GM21576 (cell line): ENCODE data around the gene CTSA.

Experiments used
- ATAC-seq: cut with Tn5 transposase; IDR thresholded peaks from one replicate; pipeline ENCODE4 v1.9.1; 2021; ENCODE audit warnings: mild to moderate bottlenecking, moderate library complexity; ENCODE audit not compliant: unreplicated experiment

CTSA gene

DNA sequence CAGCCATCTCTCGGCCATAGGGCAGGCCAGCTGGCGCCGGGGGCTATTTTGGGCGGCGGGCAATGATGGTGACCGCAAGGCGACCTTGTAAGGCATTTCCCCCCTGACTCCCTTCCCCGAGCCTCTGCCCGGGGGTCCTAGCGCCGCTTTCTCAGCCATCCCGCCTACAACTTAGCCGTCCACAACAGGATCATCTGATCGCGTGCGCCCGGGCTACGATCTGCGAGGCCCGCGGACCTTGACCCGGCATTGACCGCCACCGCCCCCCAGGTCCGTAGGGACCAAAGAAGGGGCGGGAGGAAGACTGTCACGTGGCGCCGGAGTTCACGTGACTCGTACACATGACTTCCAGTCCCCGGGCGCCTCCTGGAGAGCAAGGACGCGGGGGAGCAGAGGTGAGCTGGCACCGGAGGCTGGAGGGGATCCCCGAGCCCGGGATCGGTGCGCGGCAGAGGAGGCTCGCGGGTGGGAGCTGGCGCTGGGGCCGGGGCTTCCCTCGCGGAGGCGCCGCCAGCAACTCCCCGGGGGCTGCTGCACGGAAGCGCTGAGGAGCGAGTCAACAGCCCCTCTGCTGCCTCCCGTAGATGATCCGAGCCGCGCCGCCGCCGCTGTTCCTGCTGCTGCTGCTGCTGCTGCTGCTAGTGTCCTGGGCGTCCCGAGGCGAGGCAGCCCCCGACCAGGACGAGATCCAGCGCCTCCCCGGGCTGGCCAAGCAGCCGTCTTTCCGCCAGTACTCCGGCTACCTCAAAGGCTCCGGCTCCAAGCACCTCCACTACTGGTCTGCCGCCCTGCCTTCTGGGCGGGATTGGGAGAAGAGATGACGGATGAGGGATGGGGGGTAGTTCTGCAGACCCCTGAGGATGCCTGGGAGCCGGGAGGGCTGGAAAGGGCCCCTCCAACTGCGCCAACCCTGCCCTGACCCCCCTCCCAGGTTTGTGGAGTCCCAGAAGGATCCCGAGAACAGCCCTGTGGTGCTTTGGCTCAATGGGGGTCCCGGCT, at the start of gene CTSA, which contains the start of gene NEURL2:
CTSA (plus strand) TSS at position 351 of the 999 bp plus-strand sequence; CDS start at position 585, 234 bp downstream.
NEURL2 (minus strand) TSS at position 224 of the 999 bp plus-strand sequence; CDS start at position 7, 217 bp downstream.
- peak; percentile 72 for ATAC-seq

DNA sequence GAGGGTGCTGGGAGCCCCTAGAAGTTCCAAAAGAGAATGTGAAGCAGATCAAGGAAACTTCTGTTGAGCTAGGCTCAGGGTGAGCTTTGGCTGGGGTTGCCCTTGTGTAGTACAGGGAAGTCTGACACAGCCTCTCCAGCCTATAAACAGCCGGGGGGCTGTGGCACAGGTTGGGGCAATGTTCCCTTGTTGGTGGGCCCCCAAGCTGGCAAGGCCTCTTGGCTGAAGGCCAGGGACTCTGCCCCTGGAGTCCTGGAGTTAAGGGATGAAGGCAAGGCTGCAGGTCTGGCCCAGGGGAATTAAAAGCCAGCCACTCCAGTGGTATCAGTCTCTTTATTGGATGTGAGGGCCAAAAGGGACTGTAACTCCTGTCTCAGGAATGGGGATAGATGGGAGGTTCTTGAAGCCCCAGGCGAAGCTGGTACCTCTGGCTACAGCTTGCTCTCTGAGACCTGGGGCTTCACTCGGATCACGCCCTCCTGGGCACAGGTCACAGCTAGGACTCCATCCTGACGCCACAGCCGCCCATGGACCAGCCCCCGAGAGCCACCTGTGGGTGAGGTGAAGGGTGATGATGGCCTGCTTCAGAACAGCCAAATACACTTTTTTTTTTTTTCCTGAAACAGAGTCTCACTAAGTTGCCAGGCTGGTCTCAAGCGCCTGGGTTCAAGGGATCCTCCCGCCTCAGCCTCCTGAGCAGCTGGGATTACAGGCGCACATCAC, 49.6 kb upstream of the CTSA start:
- no peak for ATAC-seq

DNA sequence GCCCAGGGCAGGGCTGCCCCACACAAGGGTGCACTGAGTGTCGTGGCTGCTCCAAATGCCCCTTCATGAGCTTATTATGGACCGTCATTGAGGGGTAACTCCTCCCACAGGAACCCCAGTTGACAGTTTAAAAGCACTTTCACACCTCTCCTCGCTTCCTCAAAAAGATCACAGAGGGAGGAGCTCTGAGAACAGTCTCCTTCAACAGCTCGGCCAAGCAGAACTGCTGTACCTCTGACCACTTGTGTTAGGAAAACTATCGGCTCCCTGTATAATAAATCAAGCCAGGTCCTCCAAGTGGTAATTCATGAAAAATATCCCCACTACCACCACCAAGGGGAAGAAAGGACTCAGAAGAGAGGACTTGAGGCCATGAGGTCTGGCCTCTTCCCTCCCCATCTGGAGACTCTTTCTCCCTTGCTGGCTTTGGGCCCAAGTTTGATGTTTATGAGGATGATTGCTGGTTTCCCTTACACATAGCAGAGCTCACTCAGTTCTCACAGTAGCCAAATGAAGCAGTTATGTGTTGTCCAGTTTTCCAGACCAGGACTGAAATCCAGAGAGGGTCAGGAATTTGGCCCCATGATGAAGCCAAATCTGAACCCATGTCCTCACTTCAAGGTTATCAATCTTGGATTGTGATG, 48.8 kb upstream of the CTSA start:
- ATAC-seq, result no peak

DNA sequence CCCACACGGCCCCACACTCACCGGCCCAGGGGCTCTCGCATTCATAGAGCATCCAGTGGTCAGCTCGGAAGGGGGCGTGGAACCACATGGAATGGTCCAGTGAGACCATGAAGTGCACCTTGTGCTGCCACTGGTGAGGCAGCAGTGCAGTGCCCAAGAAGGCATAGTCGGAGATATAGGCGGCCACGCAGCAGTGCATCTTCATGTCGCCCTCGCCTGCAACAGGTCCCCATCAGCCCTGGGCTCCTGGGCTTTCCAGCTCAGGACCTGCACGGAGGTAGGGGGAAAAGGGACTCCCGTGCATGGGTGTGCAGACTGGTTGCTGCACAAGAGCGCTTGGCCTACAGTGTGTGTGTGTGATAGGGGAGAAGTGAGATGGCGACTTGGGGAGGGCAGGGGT, 47.6 kb upstream of the CTSA start:
- ATAC-seq, result no peak

DNA sequence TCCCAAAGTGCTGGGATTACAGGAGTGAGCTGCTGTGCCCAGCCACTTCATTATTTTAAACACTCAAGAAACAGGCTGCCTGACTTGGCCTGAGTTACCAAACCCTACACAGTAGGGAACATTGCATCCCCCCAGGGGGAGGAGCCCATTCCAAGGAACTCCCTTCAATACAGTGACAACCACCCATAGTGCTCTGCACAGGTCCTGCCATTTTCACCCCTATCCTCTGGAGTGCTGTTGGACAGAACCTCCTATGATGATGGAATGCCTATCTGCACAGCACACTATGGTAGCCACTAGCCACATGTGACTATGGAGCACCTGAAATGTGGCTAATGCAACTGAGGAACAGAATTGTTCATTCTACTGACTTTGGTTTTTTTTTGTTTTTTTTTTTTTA, 45.7 kb upstream of the CTSA start:
- ATAC-seq, result no peak

DNA sequence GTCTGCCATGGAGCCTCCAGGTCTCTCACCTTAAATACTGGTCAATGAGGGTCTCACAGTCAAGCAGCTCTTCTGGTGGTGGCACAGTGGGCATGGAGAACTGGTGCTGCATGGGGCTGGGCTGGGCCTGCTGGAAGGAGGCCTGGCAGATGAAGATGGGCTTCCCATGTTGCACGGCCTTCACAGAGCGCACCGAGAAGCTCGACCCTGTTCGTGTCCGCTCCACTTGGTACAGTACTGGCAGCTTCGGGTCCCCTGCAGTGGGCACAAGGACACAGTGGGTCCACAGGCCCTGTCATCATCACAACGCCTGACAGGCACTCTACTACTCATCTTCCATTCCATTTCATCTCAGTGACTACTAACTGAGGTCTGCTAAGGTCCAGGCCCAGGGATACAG, 42.7 kb upstream of the CTSA start:
- no peak for ATAC-seq

DNA sequence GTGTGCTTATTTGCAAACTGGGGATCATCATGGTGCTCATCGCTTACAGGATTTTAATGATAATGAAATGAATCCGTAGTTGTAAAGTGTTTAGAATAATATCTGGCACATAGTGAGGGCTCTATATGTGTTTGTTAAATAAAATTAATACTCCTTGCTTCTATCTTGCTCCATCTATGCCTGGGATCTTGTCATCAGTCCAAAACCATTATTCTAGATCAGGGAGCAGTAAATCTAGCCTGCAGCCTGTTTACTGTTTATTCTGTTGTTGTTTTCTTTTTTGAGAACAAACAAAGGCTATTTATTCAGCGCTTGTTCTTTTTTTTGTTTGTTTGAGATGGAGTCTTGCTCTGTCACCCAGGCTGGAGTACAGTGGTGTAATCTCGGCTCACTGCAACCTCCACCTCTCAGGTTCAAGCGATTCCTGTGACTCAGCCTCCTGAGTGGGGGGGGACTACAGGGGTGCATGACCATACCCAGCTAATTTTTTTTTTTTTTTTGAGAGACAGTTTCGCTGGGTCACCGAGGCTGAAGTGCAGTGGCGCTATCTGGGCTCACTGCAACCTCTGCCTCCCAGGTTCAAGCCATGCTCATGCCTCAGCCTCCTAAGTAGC, 42.1 kb upstream of the CTSA start:
- no peak for ATAC-seq

DNA sequence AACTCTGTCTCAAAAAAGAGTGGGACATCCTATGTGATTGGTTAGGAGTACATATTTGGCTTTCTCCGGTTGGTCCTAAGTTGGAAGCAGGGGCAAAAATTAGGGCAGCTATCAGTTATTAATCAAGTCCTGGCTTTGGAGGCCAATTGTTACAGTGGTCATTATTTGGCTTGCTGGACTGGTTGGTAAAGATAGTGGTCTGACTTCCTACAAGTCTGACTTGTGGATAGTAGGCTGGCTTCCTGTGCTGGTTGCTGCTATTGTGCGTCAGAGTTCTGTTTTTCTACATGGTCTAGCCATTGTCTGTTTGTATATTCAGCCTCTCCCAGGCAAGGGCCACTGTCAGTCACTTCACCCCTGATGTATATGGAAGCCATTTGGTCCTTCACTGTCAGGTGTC, 40.9 kb upstream of the CTSA start:
- ATAC-seq, result no peak

DNA sequence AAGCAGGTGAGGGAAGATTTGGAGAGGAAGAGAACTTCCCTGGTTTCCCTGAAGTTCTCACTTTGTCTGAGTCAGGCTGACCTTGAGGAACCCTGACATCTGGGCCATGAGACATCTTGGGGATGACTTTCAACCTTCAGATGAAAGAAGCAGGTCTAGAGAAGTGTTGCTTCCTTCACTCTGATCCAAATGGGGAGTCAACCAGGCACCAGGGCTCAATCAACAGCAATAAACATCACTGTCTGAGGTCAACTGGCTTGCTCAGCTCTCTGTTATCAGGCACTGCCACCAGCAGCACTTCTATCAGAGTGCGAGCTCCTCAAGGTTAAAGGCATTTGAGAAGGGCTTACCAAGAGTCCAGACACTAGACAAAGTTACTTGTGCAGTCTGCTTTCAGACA, 40.2 kb upstream of the CTSA start:
- ATAC-seq, result no peak

DNA sequence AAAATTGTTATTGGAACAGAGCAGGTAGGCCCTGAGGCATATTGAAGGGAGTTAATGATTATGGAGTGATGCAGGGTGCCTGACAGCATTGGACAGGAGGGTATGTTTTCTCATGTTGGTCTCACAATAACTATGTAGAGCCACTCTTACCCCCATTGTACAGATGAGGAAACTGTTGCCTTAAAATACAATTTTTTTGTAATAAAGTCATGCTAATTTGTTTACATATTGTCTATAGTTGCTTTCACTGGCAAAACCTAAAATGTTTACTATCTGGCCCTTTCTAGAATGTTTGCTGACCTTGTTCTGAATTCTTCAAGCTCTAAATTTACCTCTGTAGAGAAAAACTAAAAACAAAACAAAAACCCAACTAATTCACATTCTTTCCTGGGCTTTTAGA, 39.6 kb upstream of the CTSA start:
- no peak for ATAC-seq

DNA sequence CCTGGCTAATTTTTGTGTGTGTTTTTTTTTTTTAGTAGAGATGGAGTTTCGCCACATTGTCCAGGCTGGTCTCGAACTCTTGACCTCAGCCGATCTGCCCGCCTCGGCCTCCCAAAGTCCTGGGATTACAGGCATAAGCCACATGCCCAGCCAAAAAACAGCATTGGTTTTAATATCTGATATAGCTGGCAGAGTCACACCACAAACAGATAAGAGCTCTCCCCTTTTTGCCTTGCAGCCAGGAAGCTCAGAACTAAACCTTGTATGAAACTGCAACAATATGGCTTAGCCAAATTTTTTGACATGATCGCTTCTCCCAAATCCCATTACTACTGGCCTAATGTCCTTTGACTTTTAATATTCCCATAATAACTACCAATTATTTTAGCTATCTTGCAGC, 38.8 kb upstream of the CTSA start:
- ATAC-seq, result no peak

DNA sequence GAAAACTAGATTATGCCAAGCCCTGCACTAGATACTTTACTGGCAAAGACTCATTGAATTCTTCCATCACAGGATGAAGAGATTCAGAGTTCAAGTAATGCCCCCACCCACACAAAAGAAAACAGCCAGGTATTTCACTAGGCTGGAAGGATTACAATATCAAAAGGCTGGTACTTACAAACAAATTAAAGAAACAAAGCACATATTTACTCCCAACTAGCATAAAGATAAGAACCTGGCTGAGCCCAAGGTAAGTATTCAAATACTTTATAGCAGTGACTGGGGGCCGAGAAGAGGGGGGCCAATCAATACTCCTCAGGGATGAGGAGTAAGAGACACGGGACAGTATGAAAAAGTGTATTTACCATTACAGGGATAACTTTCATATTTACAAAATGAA, 37.7 kb upstream of the CTSA start:
- no peak for ATAC-seq

DNA sequence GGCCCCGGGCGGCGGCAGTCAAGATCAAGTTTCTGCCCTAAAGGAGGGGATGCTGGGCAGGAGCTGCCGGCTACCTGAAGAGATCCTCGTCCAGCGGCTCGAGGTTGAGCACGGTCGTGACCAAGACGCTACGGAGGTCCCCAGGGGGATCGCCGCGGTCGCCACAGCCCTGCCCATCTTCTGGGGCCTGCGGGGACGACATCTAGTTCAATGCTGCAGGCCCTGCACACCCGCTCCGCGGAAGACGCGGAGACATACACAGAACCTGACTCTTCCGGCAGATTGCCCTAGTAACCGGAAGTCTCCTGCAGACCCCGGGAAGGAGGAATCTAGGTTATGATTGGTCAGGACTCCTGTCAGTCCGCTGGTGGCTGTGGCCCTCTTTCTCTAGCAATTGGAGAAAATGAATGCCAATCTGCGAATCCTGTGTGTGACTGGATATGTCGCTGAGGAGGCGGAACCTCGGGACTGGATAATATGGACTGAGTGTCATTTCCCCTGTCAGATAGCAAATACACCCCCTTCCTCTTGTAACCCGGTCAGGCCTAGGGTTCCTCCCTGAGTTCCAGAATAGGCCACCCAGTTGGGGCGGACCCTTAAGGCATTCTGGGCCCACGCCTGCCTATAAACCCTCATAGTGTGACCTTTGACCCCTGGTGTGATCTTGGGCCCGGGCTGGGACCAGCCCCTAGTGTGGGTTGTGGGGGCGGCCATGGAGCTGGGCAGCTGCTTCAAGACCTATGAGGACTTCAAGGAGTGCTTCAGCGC, 33.8 kb upstream of the CTSA start, which contains the start of the genes ACOT8 and ZSWIM3:
ACOT8 (minus strand) TSS at position 279 of the 768 bp plus-strand sequence; CDS start at position 202, 77 bp downstream.
ZSWIM3 (plus strand) TSS at position 501 of the 768 bp plus-strand sequence; CDS start at position 713, 212 bp downstream.
- peak; percentile 95 for ATAC-seq

DNA sequence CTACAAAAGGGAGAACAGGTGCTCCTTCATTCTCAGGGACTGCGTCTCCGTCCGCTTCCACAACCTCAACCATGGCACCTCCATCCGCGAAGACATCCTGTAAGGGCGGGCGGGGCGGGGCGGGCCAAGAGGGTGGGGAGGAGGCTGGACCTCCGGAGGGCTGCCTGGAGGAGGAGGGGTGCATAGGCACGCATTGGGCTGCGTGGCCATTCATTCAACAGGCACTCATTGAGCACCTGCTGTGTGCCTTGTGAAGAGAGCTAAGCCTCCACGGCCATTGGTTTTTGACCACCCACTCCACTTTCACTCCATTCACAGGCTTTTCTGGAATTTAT, 33.3 kb upstream of the CTSA start:
- peak; percentile 10 for ATAC-seq

DNA sequence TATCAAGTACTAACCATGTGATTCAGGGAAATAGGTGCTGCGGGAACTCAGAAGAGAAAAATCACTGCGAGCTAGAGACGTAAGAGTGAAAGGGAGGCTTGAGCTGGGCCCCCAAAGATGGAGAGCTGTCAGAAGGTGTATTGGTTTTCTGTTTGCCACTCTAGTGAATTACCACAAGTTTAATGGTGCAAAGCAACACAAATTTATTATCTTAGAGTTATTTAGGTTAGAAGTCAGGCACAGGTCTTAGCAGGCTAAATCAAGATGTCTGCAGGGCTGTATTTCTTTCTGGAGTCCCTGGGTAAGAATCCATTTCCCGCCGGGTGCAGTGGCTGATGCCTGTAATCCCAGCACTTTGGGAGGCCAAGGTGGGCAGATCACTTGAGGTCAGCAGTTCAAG, 31.2 kb upstream of the CTSA start:
- ATAC-seq, result no peak

DNA sequence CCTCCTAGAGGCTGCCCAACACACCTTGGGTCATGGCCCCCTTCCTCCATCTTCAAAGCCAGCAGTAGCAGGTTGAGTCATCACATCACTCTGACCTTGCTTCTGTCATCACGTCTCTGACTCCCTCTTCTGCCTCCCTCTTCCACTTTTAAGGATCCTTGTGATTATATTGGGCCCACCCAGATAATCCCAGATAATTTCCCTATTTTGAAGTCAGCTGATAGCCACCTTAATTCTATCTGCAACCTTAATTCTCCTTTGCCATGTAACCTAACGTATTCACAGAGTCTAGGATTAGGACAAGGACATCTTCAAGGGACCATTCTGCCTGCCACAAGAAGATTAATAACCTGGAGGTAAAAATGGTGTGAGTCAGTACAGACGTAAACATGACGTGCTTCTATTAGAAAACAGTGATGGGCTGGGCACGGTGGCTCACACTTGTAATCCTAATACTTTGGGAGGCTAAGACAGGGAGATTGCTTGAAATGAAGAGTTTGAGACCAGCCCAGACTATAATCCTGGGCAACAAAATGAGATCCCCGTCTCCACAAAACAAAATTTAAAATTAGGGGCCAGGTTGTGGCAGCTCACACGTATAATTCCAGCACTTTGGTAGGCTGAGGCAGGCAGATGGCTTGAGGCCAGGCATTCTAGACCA, 30.4 kb upstream of the CTSA start:
- no peak for ATAC-seq

DNA sequence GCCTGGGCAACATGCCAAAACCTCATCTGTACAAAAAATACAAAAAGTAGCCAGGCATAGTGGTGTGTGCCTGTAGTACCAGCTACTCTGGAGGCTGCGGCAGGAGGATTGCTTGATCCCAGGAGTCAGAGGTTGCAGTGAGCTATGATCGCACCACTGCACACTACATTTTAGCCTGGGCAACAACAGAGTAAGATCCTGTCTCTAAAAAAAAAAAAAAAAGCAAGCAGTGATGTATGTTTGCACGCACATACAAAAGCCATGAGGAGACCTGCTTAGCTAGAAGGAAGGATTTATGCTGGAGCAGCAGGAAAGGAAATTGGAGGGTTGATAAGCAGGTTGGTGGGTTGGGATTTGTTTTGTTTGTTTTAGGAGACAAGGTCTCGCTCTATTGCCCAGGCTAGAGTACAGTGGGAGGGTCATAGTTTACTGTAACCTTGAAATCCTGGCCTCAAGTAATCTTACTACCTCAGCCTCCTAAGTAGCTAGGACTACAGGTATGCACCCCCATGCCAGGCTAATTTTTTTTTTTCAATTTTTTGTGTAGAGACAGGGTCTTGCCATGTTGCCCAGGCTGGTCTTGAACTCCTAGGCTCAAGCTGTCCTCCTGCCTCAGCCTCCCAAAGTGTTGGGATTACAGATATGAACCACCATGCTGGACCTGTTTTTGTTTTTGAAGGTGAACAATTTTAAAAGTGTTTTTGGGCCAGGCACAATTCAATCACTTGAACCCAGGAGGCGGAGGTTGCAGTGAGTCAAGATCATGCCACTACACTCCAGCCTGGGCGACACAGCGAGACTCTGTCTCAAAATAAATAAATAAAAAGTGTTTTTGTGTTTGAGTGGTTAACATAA, 29.7 kb upstream of the CTSA start:
- no peak for ATAC-seq
